Right hindlimb (tissue), 1 donor: ENCODE measurements around the gene AR.
"Not testable (repeated sequence)": the region's sequence is repeated elsewhere in the genome, so short reads cannot be mapped to it uniquely, and the experiment has no call there.

Source experiments
- DNase-seq: peaks from one replicate; pipeline ENCODE4 v3.0.0-alpha.2; 2018

Gene AR

DNA sequence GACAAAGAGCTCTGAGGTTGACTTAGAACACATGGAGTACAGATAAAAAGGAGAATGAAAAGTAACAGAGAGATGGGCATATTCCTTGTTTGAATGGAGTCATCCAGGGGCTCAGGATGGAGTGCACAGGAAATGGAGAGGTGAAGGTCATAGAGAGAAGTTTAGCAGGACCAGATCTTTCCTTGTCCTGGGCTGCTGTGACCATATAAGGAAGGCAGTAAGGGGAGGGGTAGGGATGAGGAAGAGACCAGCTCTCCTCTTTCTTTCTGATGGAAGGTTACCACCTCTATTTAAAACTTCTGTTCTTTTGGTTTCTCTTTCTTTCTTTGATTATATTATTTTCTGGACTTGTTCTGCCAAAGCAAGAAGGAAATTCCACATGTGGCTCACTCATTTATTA is 27.0 kb downstream of the AR start:
- no peak for DNase-seq

DNA sequence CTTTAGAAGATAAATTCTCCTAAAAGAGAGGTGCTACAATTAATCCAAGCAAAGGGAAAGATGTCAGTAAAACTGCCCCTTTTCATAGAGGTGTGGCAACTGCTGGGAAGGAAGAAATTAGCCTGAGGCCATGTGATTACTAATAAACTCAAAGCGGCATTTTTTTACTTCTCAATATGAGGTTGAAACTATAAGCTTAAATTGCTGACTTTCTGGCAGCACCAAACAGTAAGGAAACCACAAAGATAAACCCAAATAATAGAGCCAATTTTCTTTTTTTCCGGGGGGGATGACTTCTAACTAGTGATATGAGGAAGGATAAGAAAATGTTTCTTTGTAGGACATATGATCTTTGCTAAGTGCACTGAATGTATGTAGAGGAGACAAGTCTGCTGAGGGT is 30.9 kb downstream of the AR start:
- DNase-seq, result no peak

DNA sequence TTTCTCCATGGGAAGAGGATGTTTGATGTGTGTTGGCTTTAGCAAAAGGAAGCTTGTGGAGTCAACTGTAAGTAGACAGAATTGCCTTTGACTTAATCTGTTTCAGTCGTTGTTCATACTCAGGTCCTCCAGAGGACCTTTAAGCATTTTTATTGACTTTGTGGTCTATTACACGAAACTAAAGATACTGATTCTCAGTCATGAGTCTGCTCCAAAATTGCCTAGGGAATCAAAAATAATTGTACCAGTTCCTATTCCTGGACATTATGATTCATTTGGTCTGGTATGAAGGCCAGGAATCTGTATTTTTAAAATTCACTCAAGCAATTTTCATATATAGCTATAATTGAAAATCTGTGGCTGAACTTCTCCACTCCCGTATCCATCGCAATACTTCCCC is 38.6 kb downstream of the AR start:
- no peak for DNase-seq

DNA sequence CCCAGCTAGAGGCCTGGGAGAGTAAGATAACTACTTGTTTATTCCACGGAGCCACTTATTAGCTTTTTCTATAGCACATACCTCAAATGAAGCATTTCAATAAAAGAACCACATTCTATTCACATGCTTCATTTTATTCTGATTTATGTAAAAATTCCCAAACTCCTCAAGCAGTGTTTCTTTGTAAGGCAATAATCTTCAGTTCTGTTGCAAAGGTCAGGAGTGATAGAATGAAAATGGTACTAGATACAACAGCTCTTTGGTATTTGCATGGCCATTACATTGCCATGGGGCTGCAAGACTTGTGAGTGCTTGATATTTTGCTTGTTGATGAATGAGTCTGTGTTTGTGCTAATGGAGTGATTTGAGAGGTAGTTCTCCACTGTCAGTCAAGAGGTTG is 39.4 kb downstream of the AR start:
- DNase-seq, result no peak

DNA sequence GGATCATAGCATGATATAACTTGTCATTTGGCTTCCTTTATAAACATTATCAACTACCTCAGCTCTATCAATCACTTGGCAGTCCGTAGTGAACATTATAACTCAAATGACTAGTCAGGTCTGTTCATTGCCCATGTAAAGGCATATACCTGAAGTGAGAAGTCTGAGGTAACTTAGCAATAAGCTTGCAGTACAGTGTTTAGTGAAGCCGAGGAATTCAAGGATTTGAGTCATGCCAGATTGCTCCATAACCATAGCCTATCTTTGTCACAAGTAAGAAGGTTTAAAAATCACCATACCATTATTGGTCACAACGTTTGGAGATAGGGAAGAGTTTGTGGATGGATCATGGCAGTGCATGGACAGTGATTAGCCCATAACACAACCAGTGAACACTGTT is 41.6 kb downstream of the AR start:
- DNase-seq, result no peak

DNA sequence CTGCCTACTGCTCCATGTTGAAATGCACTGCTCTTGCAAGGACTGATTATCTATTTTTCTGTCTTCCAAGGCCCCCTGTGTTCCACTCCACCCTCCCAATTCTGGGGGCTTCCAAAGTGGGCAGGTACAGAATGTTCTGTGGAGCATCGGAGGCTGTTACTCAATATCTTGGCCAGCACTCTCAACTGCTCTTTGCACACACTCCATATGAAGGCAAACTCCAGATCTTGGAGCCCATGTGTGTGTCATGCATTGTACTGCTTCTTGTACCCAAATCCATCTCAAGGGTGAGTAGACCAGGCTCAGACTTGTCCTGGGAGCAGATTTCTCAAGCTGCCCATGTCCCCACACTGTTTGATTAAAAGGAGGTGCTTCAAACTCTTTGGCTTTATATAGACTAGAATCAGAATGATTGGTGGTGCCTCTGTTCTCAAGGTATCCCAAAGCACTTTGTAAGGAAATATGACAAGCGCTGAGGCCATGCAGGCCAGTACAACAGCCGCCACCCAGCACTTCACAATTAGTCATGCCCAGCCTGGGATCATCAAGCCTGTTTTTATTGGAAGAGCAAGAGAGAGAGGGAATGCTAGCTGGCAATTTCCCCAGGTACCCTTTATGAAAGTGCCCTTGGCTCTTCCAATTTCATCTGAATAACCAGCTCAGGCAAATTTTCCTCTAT is 44.3 kb downstream of the AR start:
- DNase-seq, result no peak

DNA sequence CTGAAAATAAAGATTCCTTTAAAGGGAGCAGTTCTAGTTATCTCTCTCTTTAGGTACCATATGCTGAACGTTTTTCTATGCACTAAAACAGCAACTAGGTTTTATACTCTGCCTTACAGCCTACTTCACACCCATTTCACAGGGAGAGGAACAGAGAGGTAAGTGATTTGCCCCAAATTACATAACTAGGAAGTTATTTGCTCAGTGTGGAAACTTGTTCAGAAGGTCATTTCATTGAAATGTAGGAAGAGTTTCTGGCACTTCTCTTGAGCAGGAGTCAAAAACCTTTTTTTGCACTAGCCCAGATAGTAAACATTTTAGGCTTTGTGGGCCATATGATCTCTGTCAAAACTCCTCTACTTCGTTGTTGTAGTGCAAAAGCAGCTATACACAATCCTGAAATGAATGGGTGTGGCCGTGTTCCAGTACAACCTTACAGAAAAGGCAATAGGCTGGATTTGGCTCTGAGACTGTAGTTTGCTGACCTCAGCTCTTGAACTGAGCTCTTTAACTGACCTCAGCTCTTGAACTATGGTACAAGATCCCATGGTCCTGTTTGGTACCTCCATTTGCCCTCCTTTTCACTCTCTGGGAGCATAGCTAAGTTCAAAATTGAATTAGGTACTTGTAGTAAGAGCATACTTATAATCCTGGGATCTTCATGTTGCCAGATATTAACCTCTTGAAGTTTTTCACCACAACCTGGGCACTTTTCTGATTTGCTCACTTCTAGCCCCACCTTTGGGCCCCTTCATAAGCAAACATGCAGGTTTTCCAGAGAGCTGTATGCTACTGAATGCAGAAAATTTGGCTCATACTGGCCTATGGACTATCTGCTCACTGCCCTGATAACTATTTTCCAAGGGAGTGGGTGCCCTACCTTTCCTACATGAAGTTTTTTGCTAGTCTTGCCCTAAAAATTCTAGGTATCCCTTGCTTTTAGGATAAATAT is 53.3 kb downstream of the AR start:
- DNase-seq, result no peak

DNA sequence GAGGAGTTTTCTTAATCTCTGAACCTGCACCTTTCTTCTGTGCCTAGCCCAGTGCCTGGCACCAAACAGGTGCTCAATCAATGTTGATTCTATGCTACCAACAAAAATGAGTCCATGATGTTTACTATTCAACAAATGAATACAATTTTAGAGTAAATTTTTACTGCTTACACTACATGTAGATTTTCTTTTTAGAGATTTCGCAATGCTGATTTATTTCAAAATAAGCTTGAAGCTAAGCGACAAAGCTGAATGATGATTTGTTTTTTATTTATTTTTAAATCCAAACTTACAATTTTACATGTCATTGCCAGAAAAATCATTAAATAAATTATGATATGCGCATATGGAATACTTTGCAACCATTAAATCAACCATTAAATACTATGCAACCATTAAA is 55.7 kb downstream of the AR start:
- no peak for DNase-seq

DNA sequence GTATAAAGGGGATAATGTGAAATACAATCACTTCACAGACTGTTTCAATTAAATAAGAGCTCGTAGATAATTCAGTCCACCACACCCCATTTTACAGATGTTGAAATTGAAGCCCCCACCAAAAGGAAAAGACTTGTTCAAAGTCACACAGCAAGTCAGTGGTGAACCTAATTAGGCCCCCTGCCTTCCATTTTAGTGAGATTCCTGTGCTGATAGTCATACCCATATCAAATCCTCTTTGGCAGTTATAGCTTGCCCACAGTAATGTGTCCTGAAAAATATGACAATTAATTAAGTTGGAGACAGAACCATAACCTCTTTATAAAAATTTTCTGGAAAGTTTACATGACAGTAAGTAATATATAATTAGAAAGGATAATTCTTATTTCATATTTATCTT is 58.0 kb downstream of the AR start:
- DNase-seq, result no peak

DNA sequence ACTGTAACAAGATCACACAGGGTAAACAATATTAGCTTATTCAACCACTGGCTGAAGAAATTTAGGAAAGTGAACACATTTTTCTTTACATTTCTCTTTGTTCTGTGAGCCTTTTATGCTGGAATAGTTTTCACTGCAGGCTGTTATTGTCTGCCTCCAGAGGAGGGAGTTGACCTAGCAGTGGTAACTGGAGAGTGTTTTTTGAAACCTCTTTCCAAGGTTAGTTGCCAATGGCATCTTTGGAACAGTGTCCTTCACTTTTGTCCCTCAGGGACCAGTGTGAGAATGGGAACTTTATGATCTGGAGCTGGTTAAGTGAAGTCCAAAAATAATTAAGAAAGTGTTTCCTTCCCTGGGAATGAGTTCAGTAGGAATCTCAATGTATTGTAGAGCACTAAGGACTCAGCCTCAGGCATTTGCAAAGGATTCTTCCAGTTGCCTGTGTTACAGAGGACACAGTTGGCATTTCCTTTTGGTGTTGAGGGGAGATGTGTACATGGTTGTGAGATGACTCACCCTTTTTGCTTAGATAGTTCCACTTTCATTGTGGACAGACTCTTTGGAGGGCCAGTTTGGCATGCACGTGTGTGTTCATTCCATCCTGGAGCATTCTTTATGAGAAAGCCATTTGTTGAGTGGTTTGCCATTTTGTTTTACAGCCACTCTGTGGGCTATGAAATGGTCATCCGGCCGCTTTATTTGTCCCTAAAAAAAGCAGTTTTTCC is 61.3 kb downstream of the AR start:
- DNase-seq, result no peak

DNA sequence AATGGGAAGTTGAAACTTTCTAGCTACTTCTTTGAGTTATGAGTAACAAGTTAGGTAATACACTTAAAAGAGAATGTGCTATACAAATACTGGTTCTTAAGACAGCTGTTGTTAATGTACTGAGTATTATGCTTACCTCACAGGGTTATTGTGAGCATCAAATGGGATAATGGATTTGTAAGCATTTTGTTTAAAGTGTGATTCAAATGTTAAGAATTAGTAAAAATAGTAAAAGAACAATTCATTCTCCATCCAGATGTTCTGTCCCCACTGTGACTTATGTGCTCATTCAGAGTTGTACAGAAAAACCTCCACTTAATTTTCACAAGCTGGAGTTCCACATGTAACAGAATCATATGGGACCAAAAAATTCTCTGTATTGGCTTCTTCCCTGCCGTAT is 63.6 kb downstream of the AR start:
- DNase-seq, result no peak

DNA sequence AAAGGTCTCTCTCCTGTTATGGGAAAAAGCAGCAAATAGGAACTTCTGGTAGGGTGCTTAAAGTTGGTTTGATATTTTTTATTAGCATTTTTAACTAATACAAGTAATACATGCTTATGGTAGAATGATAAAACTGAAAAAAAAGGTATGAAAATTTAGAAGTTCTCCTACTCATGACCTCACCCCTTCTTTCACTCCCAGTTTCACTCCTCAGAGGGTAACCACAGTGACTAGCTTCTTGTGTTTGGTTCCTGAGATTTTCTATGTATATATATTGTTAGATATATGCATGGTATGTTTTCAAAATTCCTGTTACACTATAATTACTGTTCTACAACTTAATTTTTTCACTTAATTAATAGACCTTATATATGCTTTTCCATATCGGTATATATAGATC is 66.5 kb downstream of the AR start:
- no peak for DNase-seq

DNA sequence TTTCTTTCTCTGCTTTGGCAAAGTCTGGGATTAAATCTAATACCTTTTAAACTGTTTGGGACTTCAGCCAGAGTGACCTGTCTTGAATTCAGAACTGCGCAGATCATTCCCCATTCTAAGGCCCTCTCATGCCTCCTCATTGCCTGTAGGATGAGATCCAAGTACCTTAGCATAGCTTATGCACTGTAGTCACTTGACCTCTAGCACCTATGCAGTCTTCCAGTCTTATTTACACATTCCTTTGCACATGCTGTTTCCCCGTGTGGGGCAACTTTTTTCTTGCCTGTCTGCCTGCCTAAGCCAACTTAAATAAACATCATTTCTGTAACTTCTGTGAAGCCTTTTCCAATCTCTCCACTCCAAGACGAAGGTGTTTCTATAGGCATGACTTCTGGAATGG is 68.4 kb downstream of the AR start:
- no peak for DNase-seq

DNA sequence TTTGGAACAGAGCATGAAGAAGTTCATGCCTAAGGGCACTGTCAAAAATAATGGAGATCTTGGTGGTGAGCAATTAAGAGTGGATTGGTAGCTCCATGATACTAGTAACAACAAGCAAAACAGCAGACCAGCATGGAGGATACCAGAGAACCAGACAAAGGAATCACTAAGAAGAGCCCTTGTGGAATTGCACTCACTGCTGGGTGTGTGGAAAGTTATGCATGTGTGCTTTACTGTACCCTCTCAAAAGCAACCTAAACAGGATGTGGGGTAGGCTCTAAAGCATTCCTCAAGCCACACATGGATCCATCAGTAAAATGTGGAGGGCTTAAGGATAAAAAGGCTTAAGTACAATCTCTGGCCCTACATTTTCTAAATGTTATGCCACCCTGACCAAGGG is 69.5 kb downstream of the AR start:
- DNase-seq, result no peak

DNA sequence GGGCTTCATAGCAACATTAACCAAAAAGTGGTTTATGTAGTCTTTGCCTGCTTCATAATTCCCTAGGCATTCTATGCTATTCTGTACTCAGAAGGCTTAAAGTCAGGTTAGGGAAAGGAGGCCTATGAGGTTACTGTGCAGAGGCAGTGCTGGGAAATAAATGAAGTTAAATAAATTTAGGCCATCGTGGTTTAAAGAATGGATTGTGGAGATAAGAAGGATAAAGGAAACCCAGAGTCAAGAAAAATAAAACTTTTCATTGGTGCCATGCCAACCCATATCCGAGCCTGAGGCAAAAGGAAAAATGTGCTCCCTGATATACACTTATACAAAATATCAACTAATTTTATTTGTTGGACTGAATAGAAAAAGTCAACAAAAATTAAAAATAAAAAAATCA is 70.2 kb downstream of the AR start:
- DNase-seq, result no peak

DNA sequence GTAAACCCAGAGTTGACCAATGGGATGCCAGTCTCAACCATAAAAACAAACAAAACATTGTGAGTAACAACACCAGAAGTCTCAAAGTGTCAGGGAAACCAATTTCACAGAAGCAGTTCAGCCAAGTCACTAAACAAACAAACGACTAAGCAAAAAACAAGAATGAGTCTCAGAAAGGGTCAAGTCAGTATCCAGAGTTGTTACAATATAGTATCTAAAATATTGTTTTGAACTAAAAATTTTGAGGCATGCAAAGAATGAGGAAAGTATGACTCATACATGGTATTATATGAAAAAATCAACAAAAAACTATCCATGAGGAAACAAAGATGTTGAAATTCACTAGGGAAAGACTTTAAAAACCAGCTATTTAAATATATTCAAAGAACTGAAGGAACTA is 70.6 kb downstream of the AR start:
- no peak for DNase-seq

DNA sequence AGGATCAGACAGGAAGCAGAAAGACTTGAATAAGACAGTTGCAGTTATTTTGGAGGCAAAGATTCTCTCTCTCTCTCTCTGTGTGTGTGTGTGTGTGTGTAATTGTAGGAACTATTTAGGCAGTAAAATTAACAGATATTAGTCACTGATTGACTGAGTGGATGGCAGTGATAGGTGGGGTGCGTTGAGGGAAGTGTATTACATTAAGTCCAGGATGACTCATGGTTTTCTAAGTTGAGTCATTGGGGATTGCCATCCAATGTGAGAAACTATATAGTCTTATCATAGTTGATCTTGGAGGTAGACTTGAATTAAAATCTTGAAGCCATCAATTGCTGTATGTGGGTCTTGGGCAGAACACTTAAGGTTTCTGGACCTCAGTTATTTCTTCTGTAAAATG is 75.4 kb downstream of the AR start:
- DNase-seq, result no peak

DNA sequence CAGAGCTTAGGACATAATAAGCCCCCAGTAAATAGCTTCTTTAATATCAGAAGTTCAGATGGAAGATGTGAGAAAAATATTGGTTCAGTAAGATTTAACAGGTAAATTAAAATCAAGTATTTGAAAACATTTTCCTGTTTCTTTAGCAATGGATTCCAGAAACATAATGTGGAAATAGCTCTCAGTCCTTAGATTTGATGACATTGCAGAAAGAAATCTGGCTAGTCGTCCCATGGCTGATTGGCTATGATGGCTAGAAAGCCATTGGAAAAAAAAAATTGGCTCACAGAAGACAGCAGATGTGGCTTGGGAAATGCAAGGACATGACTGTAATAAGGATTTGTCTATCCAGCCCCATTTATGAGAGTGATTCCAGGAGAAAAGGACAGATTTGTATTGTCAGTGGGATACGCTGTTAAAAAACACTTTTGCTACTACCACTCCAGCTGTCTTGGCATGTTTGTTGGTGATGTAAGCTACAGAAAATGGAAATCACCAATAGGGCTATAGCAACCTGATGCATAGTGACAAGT is 78.3 kb downstream of the AR start:
- no peak for DNase-seq

DNA sequence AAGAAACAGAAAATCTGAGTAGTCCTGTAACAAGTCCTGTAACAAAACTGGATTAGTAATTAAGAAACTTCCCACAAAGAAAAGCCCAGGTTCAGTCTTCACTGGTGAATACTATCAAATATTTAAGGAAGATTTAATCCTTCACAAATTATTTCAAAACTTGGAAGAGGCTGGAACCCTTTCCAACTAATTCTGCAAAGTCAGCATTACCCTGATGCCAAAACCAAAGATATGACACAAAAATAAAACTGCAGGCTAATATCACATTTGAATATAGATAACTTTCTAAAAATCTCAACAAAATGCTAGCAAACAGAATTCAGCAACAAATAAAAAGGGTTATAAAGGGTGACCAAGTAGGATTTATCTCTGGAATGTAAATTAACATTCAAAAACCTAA is 80.5 kb downstream of the AR start:
- DNase-seq, result no peak

DNA sequence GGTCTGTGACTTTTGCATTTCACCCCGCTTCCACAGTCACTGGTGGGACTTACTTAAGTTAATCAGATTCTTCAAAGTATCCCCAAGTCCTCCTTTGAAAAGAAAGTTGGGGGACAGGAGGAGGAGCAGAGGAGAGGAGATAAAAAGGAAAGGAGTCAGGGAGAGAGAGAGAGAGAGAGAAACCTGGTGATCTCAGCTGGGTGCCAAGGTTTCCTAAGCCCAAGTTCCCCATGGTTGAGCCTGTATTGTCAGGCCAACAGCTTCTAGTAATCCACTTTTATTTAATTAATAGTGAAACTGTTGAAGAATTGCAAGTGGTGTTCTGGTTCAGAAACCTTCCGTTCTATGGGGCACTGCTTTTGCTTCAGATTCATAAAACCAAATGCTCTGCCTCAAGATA is 91.6 kb downstream of the AR start:
- DNase-seq, result no peak

DNA sequence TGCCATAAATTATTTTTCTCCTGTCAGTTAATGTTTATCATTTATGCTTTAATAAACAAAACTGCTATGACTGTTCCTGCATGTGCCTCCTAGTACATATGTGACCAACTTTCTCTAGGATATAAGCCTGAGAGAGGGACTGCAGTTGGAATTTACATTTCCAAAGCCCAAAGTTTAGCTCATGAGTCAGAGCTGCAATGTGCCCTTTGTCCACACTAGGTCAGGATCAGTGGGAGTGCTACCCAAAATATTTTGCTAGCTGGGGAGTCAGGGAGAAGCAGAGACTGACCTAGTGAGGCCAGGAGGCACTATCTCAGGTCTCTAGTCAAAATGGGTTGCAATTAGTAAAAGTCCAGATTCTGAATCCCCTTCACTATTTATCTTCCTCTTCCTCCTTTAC is 92.7 kb downstream of the AR start:
- no peak for DNase-seq

DNA sequence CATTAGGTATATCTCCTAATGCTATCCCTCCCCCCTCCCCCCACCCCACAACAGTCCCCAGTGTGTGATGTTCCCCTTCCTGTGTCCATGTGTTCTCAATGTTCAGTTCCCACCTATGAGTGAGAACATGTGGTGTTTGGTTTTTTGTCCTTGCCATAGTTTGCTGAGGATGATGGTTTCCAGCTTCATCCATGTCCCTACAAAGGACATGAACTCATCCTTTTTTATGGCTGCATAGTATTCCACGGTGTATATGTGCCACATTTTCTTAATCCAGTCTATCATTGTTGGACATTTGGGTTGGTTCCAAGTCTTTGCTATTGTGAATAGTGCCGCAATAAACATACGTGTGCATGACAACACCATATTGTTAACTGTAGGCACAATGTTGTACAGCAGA is 93.5 kb downstream of the AR start:
- not testable (repeated sequence) for DNase-seq

DNA sequence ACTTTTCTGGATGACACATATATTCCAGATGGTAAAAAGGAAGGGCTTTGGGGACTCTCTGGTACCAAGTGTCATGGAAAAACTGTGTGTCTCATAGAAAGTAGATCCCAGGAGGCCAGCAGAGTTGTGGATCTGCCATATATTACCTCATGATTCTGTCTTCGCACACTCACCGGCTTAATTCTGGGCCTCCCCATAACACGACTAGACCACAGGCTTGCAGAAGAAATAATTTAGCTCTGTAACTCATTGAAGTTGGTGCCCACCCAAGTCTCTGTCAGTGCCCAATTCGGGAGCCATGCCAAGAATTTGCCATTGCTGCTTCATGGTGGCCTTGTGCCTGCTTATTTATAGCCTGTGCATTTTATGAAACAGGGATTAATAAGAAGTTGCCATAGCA is 104.5 kb downstream of the AR start:
- no peak for DNase-seq
